Hindlimb muscle (tissue), 1 donor: ENCODE measurements around the gene ADARB2. TPM values are rescaled to one million over a fixed set of nuclear protein-coding genes. Genes with fewer than 3 reads are reported as not detected.
"Not testable (repeated sequence)": the region's sequence is repeated elsewhere in the genome, so short reads cannot be mapped to it uniquely, and the experiment has no call there.

ENCODE experiments used
- DNase-seq: peaks from one replicate; pipeline ENCODE4 v3.0.0-alpha.2; 2013
- polyA plus RNA-seq: library from polyadenylated mRNA; unstranded; fragments of 120-200 nt; gene quantifications from one replicate; pipeline ENCODE4 v1.2.1, GENCODE V29; 2013; ENCODE audit not compliant: insufficient read length

ADARB2 gene
- polyA plus RNA-seq, 1 donor: 0.04 TPM

DNA sequence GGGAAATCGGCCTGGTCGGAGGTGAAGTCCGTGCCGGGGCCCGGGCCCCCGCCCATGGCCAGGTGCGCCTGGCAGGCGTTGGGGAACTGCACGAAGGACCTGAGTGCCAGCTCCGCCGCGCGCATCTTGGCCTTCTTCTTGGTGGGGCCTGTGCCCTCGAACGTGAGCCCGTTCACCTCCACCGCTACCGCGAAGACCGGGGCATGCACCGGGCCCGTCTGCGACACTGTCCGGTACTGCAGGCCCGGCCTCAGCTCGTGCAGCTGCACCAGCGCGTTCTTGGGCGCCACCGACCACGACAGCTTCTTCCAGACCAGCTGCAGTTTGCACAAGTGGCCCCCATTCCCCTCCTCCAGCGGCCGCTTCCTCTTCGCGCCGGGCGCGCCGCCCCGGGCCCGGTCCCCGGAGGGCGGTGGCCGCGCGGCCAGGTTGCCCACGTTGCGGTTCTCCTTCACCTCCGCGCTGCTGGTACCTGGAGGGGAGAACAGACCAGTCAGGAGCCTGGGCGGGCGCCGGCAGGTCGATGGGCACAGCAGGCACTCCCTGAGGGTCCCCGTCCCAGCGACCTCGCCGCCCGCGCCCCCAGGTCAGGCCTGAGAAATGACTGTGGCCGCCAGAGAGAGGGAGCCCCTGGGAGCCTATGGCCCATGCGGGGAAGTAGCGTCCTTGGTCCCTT is 373.7 kb downstream of the ADARB2 start:
- no peak for DNase-seq

DNA sequence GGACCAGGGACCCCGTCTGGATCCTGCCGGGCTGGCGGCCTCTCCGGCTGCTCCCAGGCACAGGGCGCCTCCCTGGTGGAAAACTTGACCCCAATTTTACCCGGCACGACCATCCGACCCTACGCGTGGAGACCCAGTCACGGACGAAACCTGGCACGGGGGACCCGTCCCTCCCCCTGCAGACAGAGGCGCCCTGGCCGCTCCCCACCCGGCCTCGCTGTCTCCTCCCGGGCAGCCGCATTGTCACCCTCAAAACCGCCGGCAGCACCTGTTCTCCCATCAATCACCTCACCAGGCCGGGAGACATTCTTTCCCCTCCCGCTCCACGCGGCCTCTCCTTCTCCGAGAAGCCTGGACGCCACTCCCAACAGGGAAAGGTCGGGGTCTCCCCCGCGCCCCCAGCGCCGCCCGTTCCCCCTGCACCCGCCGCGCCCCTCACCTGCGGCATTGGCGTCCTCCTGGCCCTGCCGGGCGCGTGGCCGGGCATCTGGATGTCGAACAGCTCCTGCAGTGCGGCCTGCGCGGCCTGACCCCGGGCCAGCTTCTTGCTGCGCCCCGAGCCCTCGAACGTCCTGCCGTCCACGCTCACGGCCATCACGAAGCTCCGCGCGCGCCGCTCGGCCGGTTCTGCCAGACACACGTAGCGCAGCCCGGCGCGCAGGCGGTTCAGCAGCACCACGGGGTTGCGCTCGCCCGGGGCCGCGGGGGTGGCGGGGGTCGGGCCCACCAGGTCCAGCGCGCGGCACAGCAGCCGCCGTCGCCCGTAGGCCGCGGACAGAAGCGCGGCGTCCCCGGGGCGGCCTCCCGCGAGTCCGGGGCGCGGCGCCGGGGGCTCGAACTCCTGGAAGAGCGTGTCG is 374.5 kb downstream of the ADARB2 start:
- no peak for DNase-seq

DNA sequence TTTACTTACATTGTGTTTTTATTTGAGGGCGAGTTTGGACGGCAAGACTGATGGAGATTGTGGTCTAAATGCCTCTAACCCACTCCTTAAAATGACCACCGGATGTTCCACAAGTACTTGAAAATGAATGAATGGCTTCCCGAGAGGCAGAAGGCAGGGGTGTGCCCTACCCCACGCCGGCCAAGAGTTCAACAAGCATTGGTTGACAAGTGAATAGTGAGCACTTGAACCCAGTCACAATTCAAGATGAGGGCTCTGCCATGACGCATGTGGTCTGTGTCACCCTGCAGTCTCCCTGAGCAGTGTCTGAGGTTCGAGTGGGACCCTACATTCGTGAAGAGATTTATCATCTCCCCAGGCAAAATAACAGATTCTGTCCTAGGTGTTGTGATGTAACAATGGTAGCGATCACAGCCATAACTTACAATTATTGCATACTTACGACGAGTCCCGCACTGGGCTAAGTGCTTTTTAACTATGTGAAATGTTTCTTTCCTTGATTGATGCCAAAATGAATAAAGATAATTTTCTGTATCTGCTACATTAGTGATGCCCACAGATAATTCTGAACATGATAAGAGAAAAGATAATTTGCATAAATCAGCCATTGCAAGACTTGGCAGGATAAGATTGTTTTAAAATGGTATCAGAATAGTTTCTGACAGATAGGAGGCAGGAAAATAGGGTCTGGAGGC is 375.8 kb downstream of the ADARB2 start:
- no peak for DNase-seq

DNA sequence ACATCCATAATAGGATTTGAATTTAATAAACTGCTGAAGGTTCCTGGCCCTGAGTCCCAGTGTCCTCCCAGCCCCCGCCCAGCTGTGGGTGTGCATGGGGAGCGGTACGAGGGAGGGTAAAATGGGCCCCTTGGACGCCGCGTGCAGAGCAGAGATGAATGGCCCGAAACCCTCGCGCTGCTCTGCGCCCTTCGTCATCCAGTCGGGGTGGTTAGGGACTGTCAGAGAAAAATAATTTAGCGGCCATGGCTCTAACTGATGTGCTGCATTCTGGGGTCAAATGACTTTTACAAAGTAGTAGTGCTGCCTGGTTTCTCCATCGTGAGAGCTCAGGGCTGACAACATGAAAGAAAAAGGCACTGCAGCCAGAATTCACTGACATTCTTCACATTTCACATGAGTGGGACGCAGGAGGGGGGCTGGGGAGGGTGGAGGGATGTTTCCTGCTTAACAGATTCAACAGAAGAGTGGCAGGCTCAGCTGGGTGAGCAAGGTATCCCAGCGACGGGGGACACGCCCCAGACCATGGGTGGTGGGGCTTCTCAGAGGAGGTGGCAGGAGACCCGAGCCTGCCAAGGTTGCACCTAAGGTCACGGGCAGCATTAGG is 376.7 kb downstream of the ADARB2 start:
- DNase-seq: peak; percentile 50

DNA sequence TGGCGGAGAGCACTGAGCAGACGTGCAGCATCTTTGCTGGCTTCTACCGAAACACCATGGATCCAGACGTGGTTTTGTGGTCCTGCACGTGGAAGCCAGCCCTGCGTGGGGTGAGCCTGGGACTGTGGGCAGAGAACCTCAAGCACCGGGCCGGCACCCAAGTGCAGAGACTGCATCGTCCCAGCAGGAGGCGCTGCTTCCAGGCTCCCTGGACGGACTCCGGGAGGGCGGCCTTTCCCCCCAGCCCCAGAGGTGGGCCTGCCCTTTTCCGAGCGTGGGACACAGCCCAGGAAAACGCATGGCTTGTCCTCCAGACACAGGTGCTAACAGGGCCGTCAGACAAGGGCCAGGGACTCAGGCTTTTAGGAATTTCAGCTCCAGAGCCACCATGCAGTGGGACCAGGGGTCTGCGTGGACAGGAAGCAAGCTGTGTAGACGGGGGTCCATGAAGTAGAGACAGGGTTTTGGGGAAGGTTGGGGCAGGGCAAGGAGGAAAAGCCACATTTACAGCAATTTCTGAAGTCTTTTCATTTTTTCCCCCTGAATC is 377.2 kb downstream of the ADARB2 start:
- no peak for DNase-seq

DNA sequence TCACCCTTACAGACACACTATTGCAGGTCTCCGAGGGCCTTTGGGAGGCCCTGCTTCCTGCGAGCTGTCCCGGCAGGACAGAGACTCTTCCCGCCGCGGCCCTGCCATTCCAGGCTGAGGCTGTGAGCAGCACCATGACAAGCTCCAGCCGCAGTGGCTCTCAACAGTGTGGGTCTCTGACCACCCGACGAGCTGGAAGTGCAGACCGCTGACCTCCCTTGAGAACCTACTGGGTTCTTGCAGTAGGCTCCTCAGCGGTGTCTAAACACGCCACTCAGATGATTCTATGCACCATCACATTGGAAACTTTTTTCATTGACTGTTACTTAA is 377.7 kb downstream of the ADARB2 start:
- DNase-seq: no peak

DNA sequence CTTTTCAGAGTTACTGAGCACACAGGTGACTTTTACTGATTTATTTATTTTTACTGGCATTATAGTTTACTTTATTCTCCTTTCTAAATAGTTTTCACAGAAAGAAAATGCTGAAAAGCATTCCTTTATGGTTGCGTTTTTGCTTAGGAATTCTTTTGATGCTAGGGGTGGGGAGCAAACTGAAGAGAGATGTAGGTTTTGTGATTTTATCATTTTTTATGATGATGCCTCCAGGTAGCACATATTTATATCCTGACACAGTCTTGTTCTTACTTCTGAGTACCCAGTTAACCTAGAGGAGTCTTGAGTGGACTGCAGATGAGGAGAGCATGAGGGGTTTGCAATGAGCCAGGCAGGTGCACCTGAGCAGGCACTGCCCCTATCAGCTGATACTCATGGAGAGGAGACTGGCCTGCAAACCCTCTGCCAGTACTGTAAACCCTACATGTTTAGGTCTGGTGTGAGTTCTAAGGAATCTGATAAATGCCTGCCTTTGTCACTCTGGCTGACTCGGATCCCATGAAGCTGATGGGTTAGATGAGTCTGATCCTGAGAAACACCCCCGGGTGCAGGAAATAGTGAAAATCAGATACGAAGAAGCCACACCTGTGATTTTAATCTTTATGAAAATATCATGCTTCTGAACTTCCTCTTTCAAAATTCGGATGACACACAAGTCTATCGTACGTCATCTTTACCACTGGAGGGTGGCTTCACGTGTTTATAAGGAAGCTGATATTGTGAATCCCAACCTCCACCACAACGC is 378.3 kb downstream of the ADARB2 start:
- no peak for DNase-seq

DNA sequence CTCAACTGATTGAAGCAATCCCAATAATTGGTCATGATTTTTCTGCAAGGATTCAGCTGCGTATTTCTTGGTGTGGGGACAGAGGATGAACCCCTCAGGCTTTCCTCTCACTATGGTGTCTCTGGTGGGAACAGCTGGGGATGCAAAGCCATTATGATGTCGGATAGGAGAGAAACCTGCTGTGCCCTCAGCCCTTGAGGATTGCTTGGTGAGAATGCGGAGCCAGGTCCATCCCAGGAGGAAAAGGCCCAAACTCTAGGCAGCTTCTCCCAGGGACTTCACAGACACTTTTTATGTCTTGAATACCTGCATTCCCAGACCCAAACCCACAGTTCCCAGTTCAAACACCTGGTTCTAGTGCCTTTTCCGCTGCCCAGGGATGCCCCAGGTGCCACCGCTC is 379.2 kb downstream of the ADARB2 start:
- no peak for DNase-seq

DNA sequence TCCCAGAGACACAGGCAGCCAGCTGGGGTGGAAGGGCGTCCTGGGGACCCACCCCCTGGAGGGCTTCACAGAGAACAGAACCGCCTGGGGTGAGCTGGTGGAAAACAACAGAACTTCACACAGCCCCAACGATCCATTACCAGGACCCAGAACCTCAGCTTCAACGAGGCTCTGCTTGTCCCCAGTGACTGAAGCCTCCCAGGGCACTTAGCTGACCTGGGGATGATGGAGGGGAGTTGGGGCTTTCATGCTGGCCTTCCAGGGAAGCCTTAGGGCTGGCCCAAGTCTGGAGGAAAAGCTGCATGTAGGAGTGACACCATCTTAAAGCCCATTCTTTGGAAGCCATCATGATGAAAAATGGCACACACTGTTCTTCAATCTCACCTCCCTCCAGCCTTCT is 381.0 kb downstream of the ADARB2 start:
- DNase-seq: no peak

DNA sequence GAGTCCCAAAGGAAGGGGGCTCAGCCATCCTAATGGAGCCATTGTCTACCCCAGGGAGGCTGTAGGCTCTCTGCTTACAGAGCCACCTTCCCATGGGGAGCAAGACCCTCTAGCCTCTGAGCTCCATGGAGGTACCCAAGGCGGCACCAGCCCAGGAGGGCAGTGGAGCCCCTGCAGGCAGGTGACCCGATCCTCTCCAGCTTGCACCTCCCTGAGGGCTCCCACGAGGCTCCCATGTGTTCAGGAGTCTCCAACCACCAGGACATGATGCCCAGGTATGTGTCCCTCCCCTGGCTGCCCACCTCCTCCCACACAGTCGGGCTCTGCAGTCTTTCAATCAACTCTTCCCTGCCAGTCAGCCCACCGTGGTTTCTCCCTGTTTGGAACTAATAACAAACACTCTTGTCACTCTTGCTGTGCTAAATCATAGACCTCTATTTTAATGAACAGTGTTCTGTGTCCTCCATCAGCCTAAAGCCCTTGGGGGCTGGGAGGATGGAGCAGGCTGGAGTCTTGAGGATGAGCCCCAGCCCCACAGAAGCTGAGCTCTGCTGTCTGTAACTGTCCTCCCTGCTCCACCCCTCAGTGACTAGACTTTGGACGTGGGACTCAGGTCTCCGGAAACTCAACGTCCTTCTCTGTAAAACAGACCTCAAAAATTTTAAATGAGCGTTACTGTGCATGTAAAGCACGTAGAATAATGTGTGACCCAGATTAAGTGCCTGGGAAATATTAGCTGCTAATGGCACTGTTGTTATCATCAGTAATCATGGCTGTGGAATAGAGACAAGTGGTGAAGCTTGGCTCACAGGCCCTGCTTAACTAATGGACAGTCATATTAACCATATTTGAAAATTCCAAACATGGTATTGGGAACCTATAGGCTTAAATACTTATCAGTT is 382.3 kb downstream of the ADARB2 start:
- DNase-seq: no peak

DNA sequence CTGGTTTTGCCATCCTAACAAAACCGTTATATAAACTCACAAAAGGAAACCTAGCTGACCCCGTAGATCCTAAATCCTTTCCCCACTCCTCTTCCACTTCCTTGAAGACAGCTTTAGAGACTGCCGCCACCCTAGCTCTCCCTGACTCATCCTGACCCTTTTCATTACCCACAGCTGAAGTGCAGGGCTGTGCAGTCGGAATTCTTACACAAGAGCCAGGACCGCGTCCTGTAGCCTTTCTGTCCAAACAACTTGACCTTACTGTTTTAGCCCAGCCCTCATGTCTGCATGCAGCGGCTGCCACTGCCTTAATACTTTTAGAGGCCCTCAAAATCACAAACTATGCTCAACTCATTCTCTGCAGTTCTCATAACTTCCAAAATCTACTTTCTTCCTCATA is 385.0 kb downstream of the ADARB2 start:
- not testable (repeated sequence) for DNase-seq

DNA sequence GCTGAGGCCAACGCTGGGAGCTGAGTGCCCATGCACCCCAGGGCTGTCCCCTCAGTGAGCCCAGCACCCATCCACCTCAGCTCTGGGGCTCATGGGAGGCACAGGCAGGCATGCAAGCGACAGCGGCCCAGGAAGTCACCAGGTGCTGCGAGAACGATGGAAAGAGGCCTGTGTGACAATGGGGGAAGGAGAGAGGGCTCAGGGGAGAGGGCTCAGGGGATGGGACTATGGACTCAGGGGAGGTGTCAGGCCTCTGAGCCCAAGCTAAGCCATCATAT is 388.6 kb downstream of the ADARB2 start:
- DNase-seq: no peak

DNA sequence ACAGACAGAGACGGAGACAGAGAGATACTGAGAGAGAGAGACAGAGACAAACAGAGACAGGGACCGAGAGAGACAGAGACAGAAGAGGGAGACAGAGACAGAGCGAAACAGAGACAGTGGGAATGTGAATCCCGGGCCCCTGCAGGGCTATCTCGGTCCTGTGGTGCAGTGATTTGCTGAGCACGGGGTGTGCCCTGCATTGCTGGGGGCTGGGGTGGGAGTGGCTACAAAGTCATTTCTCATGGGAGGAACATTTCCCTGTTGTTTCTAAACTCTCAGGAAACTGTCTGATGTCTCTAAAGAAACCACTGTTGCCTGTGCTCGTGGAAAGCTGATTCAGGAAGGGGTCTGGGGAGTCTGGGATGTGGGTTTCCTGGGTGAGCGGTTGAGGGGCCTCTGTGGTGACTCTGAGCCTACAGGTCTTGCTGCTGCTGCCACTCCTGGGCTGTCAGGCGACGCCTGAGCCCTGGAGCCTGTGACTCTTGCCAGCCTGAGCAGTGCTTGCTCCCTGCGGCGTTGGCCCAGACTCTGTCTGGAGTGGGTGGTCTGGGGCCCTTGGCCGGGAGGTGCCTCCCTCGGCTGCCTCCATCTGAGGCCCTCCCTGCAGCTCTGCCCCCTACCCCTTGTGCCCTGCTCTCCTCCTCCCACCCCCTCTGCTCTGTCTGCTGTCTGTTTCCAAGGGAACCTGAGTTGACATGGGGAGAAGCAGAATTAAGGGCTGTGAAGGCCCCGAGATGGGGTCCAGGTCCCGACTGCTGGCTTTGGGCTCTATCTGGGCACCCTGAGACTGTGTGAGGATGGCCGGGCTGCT is 389.2 kb downstream of the ADARB2 start:
- DNase-seq: no peak

DNA sequence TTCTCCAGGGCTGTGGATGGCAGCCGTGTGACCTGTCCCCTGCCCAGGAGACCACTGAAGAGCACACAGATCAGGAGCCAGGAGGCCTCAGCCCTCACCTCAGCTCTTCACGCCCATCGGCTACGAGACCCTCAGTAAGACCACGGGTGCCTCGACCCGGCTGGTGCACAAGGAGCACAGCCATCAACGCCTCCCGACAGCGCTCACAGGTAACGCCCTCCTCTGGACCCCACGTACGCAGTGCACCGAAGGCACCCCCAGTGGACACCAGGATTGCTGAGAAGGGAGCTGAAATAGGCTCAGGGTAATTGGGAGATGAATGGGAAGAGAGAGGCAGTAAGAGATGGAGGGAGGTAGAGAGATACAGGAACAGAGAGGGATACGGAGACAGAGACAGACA is 389.8 kb downstream of the ADARB2 start:
- DNase-seq: no peak

DNA sequence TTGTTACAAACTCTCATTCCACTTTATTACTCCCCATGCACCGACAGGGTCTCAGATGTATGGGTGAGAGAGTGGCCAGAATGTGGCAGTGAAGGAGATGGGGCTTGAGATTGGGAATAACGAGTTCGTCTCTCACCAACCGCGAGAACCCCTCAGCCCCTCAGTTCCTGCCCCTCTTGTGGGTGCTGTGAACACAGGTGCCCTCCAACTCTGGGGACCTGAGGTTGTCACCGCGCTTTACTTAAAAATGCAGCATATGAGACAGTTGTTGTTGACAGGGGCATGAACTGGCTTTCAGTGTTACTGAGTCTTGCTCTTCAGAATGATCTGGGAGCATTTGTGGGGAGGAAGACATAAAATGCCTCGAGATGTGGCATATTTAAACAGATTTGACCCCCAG is 391.1 kb downstream of the ADARB2 start:
- DNase-seq: no peak

DNA sequence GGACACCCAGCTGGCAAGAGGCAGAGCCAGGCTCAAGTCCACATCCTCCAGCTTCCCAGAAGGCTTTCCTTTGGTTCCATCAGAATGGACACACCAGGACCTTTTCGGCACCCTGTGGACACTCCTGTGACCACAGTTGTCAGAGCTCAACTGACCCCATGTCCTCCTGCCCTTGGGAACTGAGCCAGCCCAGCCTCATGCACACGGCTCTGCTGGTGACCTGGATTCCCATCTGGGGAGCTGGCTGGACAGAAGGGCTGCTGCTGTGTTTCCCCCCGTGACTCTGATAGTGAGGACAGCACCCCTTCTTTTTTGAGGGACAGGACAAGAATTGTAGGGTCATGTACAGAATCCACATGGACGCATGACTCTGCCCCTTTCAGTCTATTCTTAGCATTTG is 392.0 kb downstream of the ADARB2 start:
- DNase-seq: no peak

DNA sequence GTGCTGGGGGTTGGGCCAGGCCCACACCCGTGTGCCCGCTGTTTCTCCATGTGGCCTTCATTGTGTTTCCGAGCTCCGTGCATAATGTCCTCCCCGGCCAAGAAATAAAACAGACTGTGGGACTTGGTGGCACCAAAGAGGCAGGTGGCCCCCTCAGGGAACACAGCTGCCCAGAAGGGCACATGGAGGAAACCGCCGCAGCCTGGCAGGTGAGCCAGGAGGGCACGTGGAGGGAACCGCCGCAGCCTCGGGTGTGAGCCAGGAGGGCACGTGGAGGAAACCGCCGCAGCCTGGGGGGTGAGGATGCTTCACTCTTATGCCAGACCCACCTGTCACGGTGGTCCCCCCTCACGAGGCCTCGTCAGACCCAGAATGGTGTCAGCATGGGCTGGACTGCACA is 392.5 kb downstream of the ADARB2 start:
- no peak for DNase-seq

DNA sequence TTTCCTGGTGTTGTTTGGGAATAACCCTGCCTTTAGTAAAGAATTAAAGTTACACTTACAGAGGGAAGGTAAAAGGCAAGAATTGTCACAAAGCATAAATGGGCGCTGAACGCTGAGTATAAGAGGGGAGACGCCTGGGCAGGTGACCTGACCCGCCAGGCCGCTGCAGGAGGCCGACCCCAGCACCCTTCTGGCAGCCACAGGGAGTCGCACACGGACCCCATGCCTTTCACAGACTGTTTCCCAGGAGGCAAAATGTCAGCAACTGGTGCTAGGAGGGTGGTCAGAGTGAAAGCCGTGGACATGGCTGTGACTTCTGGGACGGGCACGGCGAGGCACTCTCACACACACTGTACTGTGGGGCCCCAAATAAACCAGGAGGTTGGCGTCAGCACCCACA is 392.9 kb downstream of the ADARB2 start:
- DNase-seq: no peak

DNA sequence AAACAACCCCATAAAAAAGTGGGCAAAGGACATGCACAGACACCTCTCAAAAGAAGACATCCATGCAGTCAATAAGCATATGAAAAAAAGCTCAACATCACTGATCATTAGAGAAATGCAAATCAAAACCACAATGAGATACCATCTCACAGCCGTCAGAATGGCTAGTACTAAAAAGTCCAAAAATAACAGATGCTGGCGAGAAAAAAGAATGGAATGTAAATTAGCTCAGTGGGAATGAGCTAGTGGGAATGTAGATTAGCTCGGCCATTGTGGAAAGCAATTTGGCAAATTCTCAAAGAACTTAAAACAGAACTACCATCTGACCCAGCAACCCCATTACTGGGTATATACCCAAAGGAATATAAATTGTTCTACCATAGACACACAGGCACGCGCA is 394.1 kb downstream of the ADARB2 start:
- DNase-seq: no peak

DNA sequence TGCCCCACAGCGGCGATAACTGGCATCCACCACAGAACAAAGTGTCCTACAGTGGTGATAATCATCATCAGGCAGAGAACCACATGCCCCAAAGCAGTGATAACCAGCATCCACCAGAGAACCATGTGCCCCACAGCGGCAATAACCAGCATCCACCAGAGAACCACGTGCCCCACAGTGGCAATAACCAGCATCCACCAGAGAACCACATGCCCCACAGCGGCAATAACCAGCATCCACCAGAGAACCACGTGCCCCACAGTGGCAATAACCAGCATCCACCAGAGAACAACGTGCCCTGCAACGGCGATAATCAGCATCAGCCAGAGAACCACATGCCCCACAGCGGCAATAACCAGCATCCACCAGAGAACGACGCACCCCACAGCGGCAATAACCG is 396.3 kb downstream of the ADARB2 start:
- not testable (repeated sequence) for DNase-seq

DNA sequence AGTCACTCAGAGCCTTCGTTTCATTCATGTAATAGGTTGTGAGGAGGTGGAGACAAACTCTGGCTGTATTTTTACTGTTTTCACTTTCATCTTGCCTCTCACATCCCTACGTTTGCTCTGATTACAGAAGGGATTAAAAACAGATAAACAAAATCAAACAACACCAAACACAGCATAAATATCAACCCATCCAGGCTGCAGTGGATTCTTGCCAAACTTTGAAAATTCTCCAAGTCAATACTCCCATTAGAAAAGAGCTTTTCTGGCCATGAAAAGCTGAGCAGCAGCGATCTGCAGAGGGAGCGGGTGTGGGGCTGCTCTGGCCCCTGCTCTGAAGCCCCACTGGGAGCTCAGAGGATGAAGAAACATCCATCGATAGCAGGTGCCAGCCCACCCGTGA is 397.9 kb downstream of the ADARB2 start:
- no peak for DNase-seq
